ENCODE data around the gene TP73. TPM values are rescaled to one million over a fixed set of nuclear protein-coding genes. Genes with fewer than 3 reads are reported as not detected.
A peak's percentile ranks its signal among the peaks of the same experiment; 100 is the strongest.

The TP73 gene
- total and polyA plus RNA-seq, 8 donors: 0.11 to 0.51 (median 0.28) TPM

DNA sequence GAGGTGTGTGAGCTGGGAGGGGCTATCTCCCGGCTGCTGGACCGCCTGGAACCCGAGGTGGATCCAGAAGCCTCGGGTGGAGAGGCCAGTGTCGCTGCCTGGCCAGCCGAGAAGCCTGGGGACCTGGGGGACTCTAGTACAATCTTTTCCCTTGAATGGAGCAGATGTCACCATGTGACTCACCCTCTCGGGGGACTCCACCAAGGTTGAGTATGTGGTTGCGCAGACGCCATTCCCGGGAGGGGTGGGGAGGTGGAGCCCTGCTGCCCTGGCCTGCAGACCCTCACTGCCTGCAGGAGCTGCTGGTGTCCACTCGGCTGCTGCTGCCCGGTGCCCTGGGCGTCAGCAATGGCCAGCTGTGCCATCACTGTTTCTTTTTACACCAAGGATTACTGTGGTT lies 40.3 kb downstream of the TP73 start:
- FAIRE-seq (no peak), DNase-seq (no peak), ATAC-seq (no peak)
- Histone ChIP-seq H3K9me3 (no peaks in the 10 kb centered on the region), H3K4me1 (no peaks in the 10 kb centered on the region), H3K27ac (no peak overlapping the region), H3K36me3 (no peaks in the 10 kb centered on the region), H3K27me3 (no peaks in the 10 kb centered on the region), H3K4me3 (no peak overlapping the region)
- 73 to 87% methylated on average over 13 of the region's 13 CpGs for WGBS, 2 donors
- TF ChIP-seq, protein P1, sequence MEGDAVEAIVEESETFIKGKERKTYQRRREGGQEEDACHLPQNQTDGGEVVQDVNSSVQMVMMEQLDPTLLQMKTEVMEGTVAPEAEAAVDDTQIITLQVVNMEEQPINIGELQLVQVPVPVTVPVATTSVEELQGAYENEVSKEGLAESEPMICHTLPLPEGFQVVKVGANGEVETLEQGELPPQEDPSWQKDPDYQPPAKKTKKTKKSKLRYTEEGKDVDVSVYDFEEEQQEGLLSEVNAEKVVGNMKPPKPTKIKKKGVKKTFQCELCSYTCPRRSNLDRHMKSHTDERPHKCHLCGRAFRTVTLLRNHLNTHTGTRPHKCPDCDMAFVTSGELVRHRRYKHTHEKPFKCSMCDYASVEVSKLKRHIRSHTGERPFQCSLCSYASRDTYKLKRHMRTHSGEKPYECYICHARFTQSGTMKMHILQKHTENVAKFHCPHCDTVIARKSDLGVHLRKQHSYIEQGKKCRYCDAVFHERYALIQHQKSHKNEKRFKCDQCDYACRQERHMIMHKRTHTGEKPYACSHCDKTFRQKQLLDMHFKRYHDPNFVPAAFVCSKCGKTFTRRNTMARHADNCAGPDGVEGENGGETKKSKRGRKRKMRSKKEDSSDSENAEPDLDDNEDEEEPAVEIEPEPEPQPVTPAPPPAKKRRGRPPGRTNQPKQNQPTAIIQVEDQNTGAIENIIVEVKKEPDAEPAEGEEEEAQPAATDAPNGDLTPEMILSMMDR (IDR thresholded peaks at IDR 0.05): no peak
- intact Hi-C loops (cut with DNase I): no loop called here

DNA sequence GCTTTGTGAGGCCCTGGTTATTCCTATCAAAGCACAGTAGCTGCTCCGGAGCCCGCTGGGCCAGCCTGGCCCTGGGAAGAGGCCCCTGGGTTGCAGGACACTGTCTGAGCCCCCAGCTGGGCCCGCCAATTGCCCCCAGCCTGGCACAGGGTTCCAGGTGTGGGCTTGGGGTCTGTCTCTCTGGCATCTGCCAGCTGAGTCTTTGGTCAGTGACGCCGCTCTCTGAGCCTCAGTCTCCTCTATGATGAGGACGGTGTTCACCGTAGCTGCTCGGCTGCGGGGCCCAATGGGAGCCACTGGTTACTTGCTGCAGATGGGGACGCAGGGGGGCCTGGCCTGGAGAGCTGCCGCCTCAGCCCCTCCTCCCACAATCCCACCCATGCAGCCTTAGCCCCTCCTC lies 41.0 kb downstream of the TP73 start:
- H3K27me3 ChIP-seq: no peaks in the 10 kb centered on the region
- H3K9me3 ChIP-seq: no peaks in the 10 kb centered on the region
- 86 to 93% methylated on average over 11 of the region's 11 CpGs for WGBS, 2 donors
- no peak for FAIRE-seq
- no peak overlapping the region for H3K4me3 ChIP-seq
- TF ChIP-seq, protein P1 (IDR thresholded peaks at IDR 0.05): no peak
- H3K27ac ChIP-seq: no peak overlapping the region
- no peaks in the 10 kb centered on the region for H3K36me3 ChIP-seq
- H3K4me1 ChIP-seq: no peaks in the 10 kb centered on the region
- DNase-seq: no peak
- ATAC-seq: no peak
- intact Hi-C loops (cut with DNase I): no loop called here

DNA sequence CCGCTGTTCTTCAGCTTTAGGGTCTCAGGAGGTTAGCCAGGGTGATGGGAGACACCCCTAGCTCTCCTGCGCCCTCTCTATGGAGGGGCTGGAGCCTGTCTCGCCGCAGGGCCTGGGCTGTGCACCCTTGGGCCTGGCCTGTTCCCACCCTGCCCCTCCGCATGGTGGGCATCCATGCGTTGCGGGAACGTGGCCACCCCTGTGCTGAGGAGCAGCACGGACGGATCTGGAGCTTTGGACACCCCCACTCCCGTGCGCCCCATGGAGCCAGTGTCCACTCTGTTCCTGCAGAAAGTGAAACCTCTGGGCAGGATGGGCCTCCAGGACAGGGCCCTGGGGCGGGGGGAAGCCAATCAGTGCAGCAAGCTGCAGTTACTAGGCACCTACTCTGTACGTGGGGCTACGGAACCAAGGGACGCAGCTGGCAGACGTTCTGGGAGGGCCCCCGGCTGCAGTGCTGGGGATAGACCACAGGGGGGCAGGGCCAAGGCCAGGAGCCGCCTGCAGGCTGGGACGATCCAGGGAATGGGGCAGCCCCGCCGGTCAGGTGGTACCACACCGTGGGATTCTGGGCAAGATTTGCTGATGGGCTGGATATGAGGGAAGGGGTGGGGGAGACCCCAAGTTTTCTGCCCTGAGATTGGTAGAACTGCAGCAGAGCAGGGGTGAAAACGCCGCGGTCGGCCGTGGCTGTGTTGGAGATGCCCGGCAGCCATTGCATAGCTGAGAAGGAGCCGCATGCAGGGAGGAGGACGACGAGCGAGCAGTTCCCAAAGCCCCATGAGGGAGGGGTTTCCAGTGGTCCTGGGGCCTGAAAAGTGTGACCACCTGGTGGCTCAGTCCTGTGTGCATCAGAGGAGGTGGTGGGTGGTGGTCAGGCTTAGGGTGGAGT lies 43.3 kb downstream of the TP73 start:
- no peaks in the 10 kb centered on the region for H3K4me1 ChIP-seq
- WGBS, 2 donors: 28 to 29% methylated on average over 33 of the region's 33 CpGs
- TF ChIP-seq, protein P1 (IDR thresholded peaks at IDR 0.05): peak; percentile 66 to 78 (median 73)
- no peak for FAIRE-seq
- no peak overlapping the region for H3K27ac ChIP-seq
- intact Hi-C loops (cut with DNase I): no loop called here
- H3K27me3 ChIP-seq: no peaks in the 10 kb centered on the region
- H3K36me3 ChIP-seq: no peaks in the 10 kb centered on the region
- DNase-seq: peak in 4 of 6 donors; percentile 31 to 85 (median 58)
- no peaks in the 10 kb centered on the region for H3K9me3 ChIP-seq
- ATAC-seq: peak; percentile 60 to 97 (median 86)
- H3K4me3 ChIP-seq: no peak overlapping the region

DNA sequence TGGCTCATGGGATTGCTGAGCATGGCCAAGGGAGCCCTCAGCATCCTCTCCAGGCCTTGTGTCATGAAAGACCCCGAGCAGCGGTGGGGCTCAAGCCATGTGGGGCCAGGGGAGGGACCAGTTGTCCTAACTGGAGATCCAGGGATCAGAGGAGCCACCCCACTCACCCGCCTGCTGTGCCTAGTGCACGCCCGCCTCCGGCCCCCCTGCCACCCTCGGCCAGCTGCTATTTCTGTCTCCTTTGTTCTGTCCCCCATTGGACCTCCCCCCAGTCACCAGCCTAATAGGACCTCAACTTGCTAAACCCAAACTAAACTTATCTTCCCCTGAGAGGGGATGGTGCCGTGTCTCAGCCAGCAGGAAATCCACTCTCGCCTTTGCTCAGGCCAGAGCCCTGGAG lies 44.4 kb downstream of the TP73 start:
- TF ChIP-seq, protein P1 (IDR thresholded peaks at IDR 0.05): no peak
- DNase-seq: no peak
- no peak for ATAC-seq
- FAIRE-seq: no peak
- intact Hi-C loops (cut with DNase I): no loop called here
- Histone ChIP-seq H3K27ac (no peak overlapping the region), H3K36me3 (no peaks in the 10 kb centered on the region), H3K4me1 (no peaks in the 10 kb centered on the region), H3K27me3 (no peaks in the 10 kb centered on the region), H3K4me3 (no peak overlapping the region), H3K9me3 (no peaks in the 10 kb centered on the region)
- WGBS, 2 donors: 85 to 94% methylated on average over 7 to 9 of the region's 9 CpGs

DNA sequence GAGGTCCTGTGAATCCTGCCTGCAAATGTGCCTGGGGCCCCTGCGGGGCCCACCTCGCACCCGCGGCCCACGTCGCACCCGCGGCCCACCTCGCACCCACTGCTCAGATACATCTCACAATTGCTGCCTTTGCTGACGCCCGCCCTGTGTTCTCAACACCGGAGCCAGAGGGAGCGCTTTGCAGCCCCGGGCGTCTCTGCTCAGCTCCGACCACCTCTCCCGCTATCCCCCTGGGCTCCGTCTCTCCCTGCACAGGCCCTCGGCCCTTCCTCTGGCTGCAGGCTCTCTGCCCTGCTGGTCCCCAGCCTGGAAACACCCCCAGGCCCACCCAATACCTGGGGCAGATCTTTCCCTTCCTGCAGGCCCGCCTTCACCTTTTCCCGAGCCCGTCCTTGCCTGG lies 44.8 kb downstream of the TP73 start:
- H3K27me3 ChIP-seq: no peaks in the 10 kb centered on the region
- intact Hi-C loops (cut with DNase I): no loop called here
- no peak for FAIRE-seq
- TF ChIP-seq, protein P1 (IDR thresholded peaks at IDR 0.05): no peak
- H3K9me3 ChIP-seq: no peaks in the 10 kb centered on the region
- no peaks in the 10 kb centered on the region for H3K36me3 ChIP-seq
- ATAC-seq: no peak
- WGBS, 2 donors: 83 to 91% methylated on average over 22 of the region's 22 CpGs
- no peak overlapping the region for H3K4me3 ChIP-seq
- H3K27ac ChIP-seq: no peak overlapping the region
- no peaks in the 10 kb centered on the region for H3K4me1 ChIP-seq
- DNase-seq: no peak
